ENCODE results near the gene GCFC2.
"Not testable (repeated sequence)": the region's sequence is repeated elsewhere in the genome, so short reads cannot be mapped to it uniquely, and the experiment has no call there.

Gene GCFC2

GRCh38 chr2:75710577-75711253 is at the start of gene GCFC2:
TSS of gene GCFC2 (minus strand) at chr2:75710915. CDS start at chr2:75710855, 60 bp downstream.
- peak; percentile 93 for DNase-seq (ENCODE audit: low spot score)

GRCh38 chr2:75752828-75753227 is 42.1 kb upstream of the GCFC2 start:
- DNase-seq (ENCODE audit: low spot score), result no peak

GRCh38 chr2:75751824-75752468 is 41.2 kb upstream of the GCFC2 start:
- DNase-seq (ENCODE audit: low spot score), result no peak

- DNase-seq (ENCODE audit: low spot score), result no peak
Measured at GRCh38 chr2:75751360-75751759, 40.6 kb upstream of the GCFC2 start.

GRCh38 chr2:75737961-75738360 is 27.2 kb upstream of the GCFC2 start:
- DNase-seq (ENCODE audit: low spot score), result no peak

GRCh38 chr2:75736276-75736675 is 25.6 kb upstream of the GCFC2 start:
- DNase-seq (ENCODE audit: low spot score), result no peak

GRCh38 chr2:75729861-75730260 is 19.1 kb upstream of the GCFC2 start:
- no peak for DNase-seq (ENCODE audit: low spot score)

GRCh38 chr2:75728614-75729419 is 18.1 kb upstream of the GCFC2 start:
- no peak for DNase-seq (ENCODE audit: low spot score)

- no peak for DNase-seq (ENCODE audit: low spot score)
Measured at GRCh38 chr2:75722687-75723086, 12.0 kb upstream of the GCFC2 start.

GRCh38 chr2:75720525-75720924 is 9.8 kb upstream of the GCFC2 start:
- DNase-seq (ENCODE audit: low spot score), result no peak

GRCh38 chr2:75719616-75720015 is 8.9 kb upstream of the GCFC2 start:
- no peak for DNase-seq (ENCODE audit: low spot score)

- no peak for DNase-seq (ENCODE audit: low spot score)
Measured at GRCh38 chr2:75716406-75716805, 5.7 kb upstream of the GCFC2 start.

- not testable (repeated sequence) for DNase-seq (ENCODE audit: low spot score)
Measured at GRCh38 chr2:75711590-75711989, 875 bp upstream of the GCFC2 start.

- DNase-seq (ENCODE audit: low spot score), result no peak
Measured at GRCh38 chr2:75710220-75710576, 517 bp downstream of the GCFC2 start.

GRCh38 chr2:75709297-75709696 is 1.4 kb downstream of the GCFC2 start:
- DNase-seq (ENCODE audit: low spot score), result no peak

- no peak for DNase-seq (ENCODE audit: low spot score)
Measured at GRCh38 chr2:75707901-75708300, 2.8 kb downstream of the GCFC2 start.

- no peak for DNase-seq (ENCODE audit: low spot score)
Measured at GRCh38 chr2:75705921-75706320, 4.8 kb downstream of the GCFC2 start.

- DNase-seq (ENCODE audit: low spot score), result no peak
Measured at GRCh38 chr2:75703589-75704287, 7.0 kb downstream of the GCFC2 start.

- DNase-seq (ENCODE audit: low spot score), result no peak
Measured at GRCh38 chr2:75702593-75702992, 8.1 kb downstream of the GCFC2 start.

GRCh38 chr2:75698918-75699317 is 11.8 kb downstream of the GCFC2 start:
- no peak for DNase-seq (ENCODE audit: low spot score)

- no peak for DNase-seq (ENCODE audit: low spot score)
Measured at GRCh38 chr2:75688196-75688595, 22.5 kb downstream of the GCFC2 start.

- not testable (repeated sequence) for DNase-seq (ENCODE audit: low spot score)
Measured at GRCh38 chr2:75683430-75683829, 27.3 kb downstream of the GCFC2 start.
